Right lung (tissue), 10 donors: ENCODE results near the gene POLR2B. TPM values are rescaled to one million over a fixed set of nuclear protein-coding genes. Genes with fewer than 3 reads are reported as not detected.
A peak's percentile ranks its signal among the peaks of the same experiment; 100 is the strongest.
"Not testable (repeated sequence)": the region's sequence is repeated elsewhere in the genome, so short reads cannot be mapped to it uniquely, and the experiment has no call there.

Experiments
- DNase-seq, 2 donors: peaks; one replicate each; pipeline ENCODE4 v3.0.0-alpha.2; 2013
- long read RNA-seq, 8 donors: transcript quantifications; one replicate each; lab custom pipeline, GENCODE V29; 2026
- polyA plus RNA-seq, 5 donors: library from polyadenylated mRNA; unstranded; fragments of 120-200 nt; gene quantifications; one replicate each; pipeline versions ENCODE4 v1.2.1 to v1.2.3, GENCODE V29; 2013; ENCODE audit warnings: inconsistent platforms in 1 of 5, low replicate concordance in 1 of 5; ENCODE audit not compliant: insufficient read length in 5 of 5, insufficient read depth in 1 of 5

Gene POLR2B
- 100 to 1,000 TPM in 4 of 5 donors, 10 to 100 TPM in 1; 91.1 to 133 (median 121) TPM for polyA plus RNA-seq
- long read RNA-seq, donor 1, transcript POLR2B-201 (25 exons, 3,748 nt) = major isoform, 15 of 2,418 reads
- long read RNA-seq, donor 1, partial matches to known transcripts = 2,314 of 2,418 reads
- long read RNA-seq, donor 1, other reads (novel, unspliced or antisense) = 89 of 2,418 reads
- long read RNA-seq, donor 2, transcript POLR2B-201 (25 exons, 3,748 nt) = major isoform, 8 of 1,207 reads
- long read RNA-seq, donor 2, partial matches to known transcripts = 1,092 of 1,207 reads
- long read RNA-seq, donor 2, other reads (novel, unspliced or antisense) = 105 of 1,207 reads
- long read RNA-seq, donor 3, partial matches to known transcripts = 2,543 of 2,743 reads
- long read RNA-seq, donor 3, other reads (novel, unspliced or antisense) = 196 of 2,743 reads
- long read RNA-seq, donor 4, partial matches to known transcripts = 6 of 10 reads
- long read RNA-seq, donor 4, other reads (novel, unspliced or antisense) = 0 of 10 reads
- long read RNA-seq, donor 5, transcript POLR2B-201 (25 exons, 3,748 nt) = major isoform, 6 of 2,217 reads
- long read RNA-seq, donor 5, partial matches to known transcripts = 1,042 of 2,217 reads
- long read RNA-seq, donor 5, other reads (novel, unspliced or antisense) = 1,169 of 2,217 reads
- long read RNA-seq, donor 6, full-length matches to known transcripts = 12 of 1,829 reads
- long read RNA-seq, donor 6, partial matches to known transcripts = 898 of 1,829 reads
- long read RNA-seq, donor 6, other reads (novel, unspliced or antisense) = 919 of 1,829 reads
- long read RNA-seq, donor 7, transcript POLR2B-201 (25 exons, 3,748 nt) = major isoform, 6 of 2,917 reads
- long read RNA-seq, donor 7, partial matches to known transcripts = 709 of 2,917 reads
- long read RNA-seq, donor 7, other reads (novel, unspliced or antisense) = 2,201 of 2,917 reads
- long read RNA-seq, donor 8, transcript POLR2B-201 (25 exons, 3,748 nt) = major isoform, 7 of 1,015 reads
- long read RNA-seq, donor 8, partial matches to known transcripts = 542 of 1,015 reads
- long read RNA-seq, donor 8, other reads (novel, unspliced or antisense) = 466 of 1,015 reads

- DNase-seq = peak; percentile 86 to 91
Observed at GRCh38 chr4:56978750-56979303, at the start of gene POLR2B. Gene POLR2B (plus strand): TSS chr4:56978896. CDS start chr4:56978986, 90 bp downstream.

- no peak for DNase-seq
Observed at GRCh38 chr4:56930638-56931037, 48.1 kb upstream of the POLR2B start.

- no peak for DNase-seq
Observed at GRCh38 chr4:56931924-56932323, 46.8 kb upstream of the POLR2B start.

GRCh38 chr4:56937262-56937661 lies 41.4 kb upstream of the POLR2B start:
- DNase-seq = no peak

- not testable (repeated sequence) for DNase-seq
Observed at GRCh38 chr4:56939826-56940225, 38.9 kb upstream of the POLR2B start.

- no peak for DNase-seq
Observed at GRCh38 chr4:56940403-56940802, 38.3 kb upstream of the POLR2B start.

- no peak for DNase-seq
Observed at GRCh38 chr4:56940971-56941370, 37.7 kb upstream of the POLR2B start.

- DNase-seq = no peak
Observed at GRCh38 chr4:56941403-56941802, 37.3 kb upstream of the POLR2B start.

GRCh38 chr4:56953680-56954520 lies 24.8 kb upstream of the POLR2B start:
- no peak for DNase-seq

GRCh38 chr4:56958111-56958517 lies 20.6 kb upstream of the POLR2B start:
- peak; percentile 89 to 93 for DNase-seq

GRCh38 chr4:56959100-56959499 lies 19.6 kb upstream of the POLR2B start:
- DNase-seq = peak in 1 of 2 donors; percentile 26

- no peak for DNase-seq
Observed at GRCh38 chr4:56961107-56961500, 17.6 kb upstream of the POLR2B start.

GRCh38 chr4:56971383-56971782 lies 7.3 kb upstream of the POLR2B start:
- no peak for DNase-seq

GRCh38 chr4:56972389-56972788 lies 6.3 kb upstream of the POLR2B start:
- DNase-seq = no peak

- DNase-seq = no peak
Observed at GRCh38 chr4:56972809-56973208, 5.9 kb upstream of the POLR2B start.

GRCh38 chr4:56973336-56973735 lies 5.4 kb upstream of the POLR2B start:
- DNase-seq = no peak

GRCh38 chr4:56976283-56976836 lies 2.3 kb upstream of the POLR2B start:
- DNase-seq = peak in 1 of 2 donors; percentile 16

- DNase-seq = peak in 1 of 2 donors; percentile 30
Observed at GRCh38 chr4:56976837-56977320, 1.8 kb upstream of the POLR2B start.

- peak; percentile 98 to 99 for DNase-seq
Observed at GRCh38 chr4:56977321-56978012, 1.2 kb upstream of the POLR2B start, which contains the start of gene NOA1. Gene NOA1 (minus strand): TSS chr4:56977606. CDS start chr4:56977585, 21 bp downstream.
